ENCODE data around the gene TOMM5.

DNA sequence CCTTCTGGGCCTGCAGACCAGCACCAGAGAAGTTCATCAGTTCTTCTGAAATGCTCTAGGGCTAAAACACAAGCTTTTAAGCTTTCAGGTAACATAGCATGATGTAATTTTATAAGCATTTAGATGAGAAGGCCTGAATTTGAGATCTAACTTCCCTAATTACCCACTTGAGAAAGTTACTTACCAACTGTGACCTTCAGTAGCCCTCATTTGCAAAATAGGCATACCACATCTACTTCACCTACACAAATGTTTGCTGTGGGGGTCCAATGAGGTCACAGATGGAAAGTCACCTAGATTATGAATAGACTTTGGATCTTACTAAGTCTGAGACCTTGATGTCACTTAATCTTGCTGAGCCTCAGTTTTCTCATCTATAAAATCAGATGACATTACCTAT, 52.8 kb downstream of the TOMM5 start:
- no peak for TF ChIP-seq EGR1 (IDR thresholded peaks at IDR 0.05; ENCODE audit: low read depth)
- no peak for TF ChIP-seq REST (IDR thresholded peaks at IDR 0.05; ENCODE audit: low read depth)
- TF ChIP-seq SIN3A (IDR thresholded peaks at IDR 0.05; ENCODE audit: low read depth) = no peak
- TF ChIP-seq, protein P1, sequence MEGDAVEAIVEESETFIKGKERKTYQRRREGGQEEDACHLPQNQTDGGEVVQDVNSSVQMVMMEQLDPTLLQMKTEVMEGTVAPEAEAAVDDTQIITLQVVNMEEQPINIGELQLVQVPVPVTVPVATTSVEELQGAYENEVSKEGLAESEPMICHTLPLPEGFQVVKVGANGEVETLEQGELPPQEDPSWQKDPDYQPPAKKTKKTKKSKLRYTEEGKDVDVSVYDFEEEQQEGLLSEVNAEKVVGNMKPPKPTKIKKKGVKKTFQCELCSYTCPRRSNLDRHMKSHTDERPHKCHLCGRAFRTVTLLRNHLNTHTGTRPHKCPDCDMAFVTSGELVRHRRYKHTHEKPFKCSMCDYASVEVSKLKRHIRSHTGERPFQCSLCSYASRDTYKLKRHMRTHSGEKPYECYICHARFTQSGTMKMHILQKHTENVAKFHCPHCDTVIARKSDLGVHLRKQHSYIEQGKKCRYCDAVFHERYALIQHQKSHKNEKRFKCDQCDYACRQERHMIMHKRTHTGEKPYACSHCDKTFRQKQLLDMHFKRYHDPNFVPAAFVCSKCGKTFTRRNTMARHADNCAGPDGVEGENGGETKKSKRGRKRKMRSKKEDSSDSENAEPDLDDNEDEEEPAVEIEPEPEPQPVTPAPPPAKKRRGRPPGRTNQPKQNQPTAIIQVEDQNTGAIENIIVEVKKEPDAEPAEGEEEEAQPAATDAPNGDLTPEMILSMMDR (IDR thresholded peaks at IDR 0.05 in 2 of 3, conservative IDR thresholded peaks at IDR 0.05 in 1 of 3; ENCODE audit: borderline replicate concordance in 1 of 3, insufficient read depth in 1 of 3, low read depth in 2 of 3, low read length in 2 of 3) = no peak
